ENCODE results near the gene STX4.

STX4 gene

DNA sequence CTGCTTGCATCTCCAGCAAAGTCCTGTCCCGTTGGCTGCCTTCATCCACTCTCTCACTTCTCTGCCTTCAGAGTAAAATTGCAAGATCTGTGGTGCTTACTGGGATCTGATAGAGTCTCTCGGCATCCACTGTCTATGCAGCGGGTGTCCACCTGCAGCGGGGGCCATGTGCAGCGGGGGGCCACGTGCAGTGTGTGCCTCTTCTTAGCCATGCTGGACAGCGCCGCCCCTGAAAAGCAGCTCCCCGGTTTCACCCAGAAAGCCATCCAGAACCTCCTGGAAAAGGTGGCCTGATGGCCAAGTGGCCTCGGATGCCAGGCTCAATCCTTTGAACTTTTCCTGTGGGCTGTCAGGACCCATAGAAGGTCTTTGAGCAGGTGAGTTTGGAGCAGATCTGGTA, 9.5 kb downstream of the STX4 start:
- H3K4me1 ChIP-seq = no peaks in the 10 kb centered on the region
- DNase-seq = no peak
- H3K4me3 ChIP-seq (ENCODE audit: low read depth, low read length) = no peak overlapping the region

DNA sequence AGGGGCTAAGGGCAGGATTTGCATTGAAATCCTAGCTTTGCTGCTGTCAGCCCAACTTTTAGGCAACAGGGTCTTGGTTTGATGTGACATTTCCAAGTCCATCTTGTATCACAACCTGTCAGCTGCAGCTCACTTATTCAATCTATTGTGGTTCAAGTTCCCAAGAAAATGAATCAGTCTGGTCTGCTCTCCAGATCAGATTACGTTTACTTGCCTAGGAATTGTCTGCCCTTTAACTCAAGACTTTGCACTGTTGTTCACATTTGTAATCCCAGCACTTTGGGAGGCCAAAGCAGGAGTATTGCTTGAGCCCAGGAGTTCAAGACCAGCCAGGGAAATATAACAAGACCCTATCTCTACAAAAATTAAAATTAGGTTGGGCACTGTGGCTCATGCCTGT, 10.0 kb downstream of the STX4 start:
- TF ChIP-seq CTCF (IDR thresholded peaks at IDR 0.05; ENCODE audit: low read depth, low read length) = no peak
- Histone ChIP-seq H3K27me3 (no peaks in the 10 kb centered on the region), H3K4me1 (no peaks in the 10 kb centered on the region), H3K9me3 (no peaks in the 10 kb centered on the region), H3K36me3 (no peaks in the 10 kb centered on the region), H3K4me3 (ENCODE audit: low read depth, low read length) (no peak overlapping the region)
- DNase-seq = no peak

More for the DNA sequence above, 9.5 kb downstream of the STX4 start:
- no peaks in the 10 kb centered on the region for H3K27me3 ChIP-seq
- no peak for TF ChIP-seq CTCF (IDR thresholded peaks at IDR 0.05; ENCODE audit: low read depth, low read length)
- no peaks in the 10 kb centered on the region for H3K36me3 ChIP-seq
- H3K9me3 ChIP-seq = no peaks in the 10 kb centered on the region

DNA sequence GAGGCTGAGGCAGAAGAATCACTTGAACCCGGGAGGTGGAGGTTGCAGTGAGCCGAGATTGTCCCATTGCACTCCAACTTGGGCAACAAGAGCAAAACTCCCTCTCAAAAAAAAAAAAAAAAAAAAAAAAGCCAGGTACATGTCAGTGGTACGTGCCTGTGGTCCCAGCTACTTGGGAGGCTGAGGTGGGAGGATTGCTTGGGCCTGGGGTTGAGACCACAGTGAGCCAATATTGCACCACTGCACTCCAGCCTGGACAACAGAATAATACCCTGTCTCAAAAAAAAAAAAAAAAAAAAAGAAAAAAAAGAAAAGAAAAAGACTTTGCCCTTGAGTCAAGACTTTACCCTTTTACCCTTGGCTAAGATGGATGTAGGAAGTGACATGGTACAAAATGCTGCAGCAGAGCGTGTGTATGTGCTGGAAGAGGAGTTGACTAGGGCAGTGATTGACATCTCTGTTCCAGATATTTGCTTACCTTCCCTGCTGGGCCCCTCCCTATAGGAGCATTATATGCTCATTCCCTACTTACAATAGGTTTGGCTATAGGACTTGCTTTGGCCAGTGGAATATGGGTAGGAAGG, 10.6 kb downstream of the STX4 start:
- TF ChIP-seq CTCF (IDR thresholded peaks at IDR 0.05; ENCODE audit: low read depth, low read length) = no peak
- H3K27me3 ChIP-seq = no peaks in the 10 kb centered on the region
- H3K9me3 ChIP-seq = no peaks in the 10 kb centered on the region
- no peaks in the 10 kb centered on the region for H3K36me3 ChIP-seq
- no peak for DNase-seq
- no peak overlapping the region for H3K4me3 ChIP-seq (ENCODE audit: low read depth, low read length)
- no peaks in the 10 kb centered on the region for H3K4me1 ChIP-seq

DNA sequence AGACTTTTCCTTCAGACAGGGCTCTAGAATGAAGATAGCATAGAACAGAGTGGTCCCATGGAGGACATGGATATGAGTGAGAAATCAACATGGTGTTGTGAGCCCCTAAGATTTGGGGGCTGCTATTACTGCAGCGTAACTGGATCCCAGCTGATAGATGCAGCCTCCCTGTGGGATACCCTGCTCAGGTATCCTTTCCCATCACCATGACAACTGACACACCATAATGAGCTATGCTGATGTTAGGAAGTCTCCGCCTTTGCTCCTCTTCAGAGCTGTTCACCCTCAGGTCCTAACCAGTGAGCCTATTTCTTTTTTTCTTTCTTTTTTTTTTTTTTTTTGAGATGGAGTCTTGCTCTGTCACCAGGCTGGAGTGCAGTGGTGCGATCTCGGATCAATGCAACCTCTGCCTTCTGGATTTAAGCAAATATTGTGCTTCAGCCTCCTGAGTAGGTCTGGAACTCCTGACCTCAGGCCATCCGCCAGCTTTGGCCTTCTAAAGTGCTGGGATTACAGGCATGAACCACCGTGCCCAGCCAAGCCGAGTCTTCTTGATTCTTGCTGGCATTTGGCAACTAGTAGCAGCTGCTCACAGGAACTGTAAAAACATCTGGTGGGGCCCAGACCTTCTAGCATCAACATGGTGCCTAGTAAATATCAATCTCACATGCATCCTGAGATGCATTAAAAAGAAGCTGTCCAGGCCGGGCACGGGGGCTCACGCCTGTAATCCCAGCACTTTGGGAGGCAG, 17.1 kb downstream of the STX4 start:
- Histone ChIP-seq H3K4me3 (ENCODE audit: low read depth, low read length) (no peak overlapping the region), H3K36me3 (no peaks in the 10 kb centered on the region), H3K4me1 (no peaks in the 10 kb centered on the region), H3K9me3 (no peaks in the 10 kb centered on the region), H3K27me3 (no peaks in the 10 kb centered on the region)
- no peak for DNase-seq
- TF ChIP-seq CTCF (IDR thresholded peaks at IDR 0.05; ENCODE audit: low read depth, low read length) = no peak

DNA sequence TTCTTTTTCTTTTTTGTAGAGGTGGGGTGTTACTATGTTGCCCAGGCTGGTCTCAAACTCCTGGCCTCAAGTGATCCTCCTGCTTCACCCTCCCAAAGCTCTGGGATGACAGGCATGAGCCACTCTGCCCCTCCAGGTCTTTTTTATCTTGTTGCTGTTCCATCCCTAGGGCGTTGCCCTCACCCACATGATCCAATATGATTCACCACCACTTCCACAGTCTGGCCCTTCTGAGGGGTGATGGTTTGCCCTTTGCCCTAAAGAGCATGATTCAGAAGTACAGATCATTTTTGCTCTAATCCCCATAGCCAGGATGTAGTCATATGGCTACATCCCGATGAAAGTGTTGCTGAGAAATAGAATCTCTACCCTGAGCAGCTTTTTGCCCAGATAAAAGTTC, 18.8 kb downstream of the STX4 start:
- H3K36me3 ChIP-seq = no peaks in the 10 kb centered on the region
- no peak overlapping the region for H3K4me3 ChIP-seq (ENCODE audit: low read depth, low read length)
- no peak for TF ChIP-seq CTCF (IDR thresholded peaks at IDR 0.05; ENCODE audit: low read depth, low read length)
- no peaks in the 10 kb centered on the region for H3K27me3 ChIP-seq
- H3K4me1 ChIP-seq = no peaks in the 10 kb centered on the region
- H3K9me3 ChIP-seq = no peaks in the 10 kb centered on the region
- no peak for DNase-seq

DNA sequence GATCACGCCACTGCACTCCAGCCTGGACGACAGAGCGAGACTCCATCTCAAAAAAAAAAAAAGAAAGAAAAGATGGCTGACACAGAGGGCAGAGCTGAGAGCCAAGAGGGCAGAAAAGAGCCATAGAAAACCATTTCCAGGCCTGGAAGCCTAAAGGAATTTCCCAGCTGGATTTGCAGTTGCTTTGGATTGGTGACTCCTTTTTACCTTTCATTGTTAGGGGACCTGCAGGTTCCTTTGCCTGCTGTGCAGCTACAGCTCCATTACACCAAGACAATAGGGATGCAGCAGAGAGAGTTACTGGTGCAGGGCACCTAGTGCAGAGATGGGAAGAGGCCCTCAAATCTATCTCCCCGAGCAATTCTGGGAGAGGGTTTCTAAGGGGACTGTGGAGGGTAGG, 22.3 kb downstream of the STX4 start:
- no peak for DNase-seq
- H3K4me1 ChIP-seq = no peaks in the 10 kb centered on the region
- TF ChIP-seq CTCF (IDR thresholded peaks at IDR 0.05; ENCODE audit: low read depth, low read length) = no peak
- H3K9me3 ChIP-seq = no peaks in the 10 kb centered on the region
- no peaks in the 10 kb centered on the region for H3K27me3 ChIP-seq
- H3K4me3 ChIP-seq (ENCODE audit: low read depth, low read length) = no peak overlapping the region
- H3K36me3 ChIP-seq = peaks cover 5% of the 10 kb centered on the region
